Stimulated activated effector memory CD8-positive, alpha-beta T cell treated with anti-CD3 and anti-CD28 coated beads, Interleukin-12 subunit alpha, Interleukin-12 subunit beta, amount 100 ng/mL, for 72 hours (primary cell): ENCODE data around the gene NPPB.
A peak's percentile ranks its signal among the peaks of the same experiment; 100 is the strongest.

Experiments
- ATAC-seq: fragments of 150-1000 bp; cut with Tn5 transposase; 2 replicates; pipeline ENCODE4 v1.10.0; 2021
- DNase-seq, 2 donors: peaks; one replicate each; pipeline ENCODE4 v3.0.0; 2021 to 2022; ENCODE audit warnings: low spot score in 2 of 2
- H3K27ac Mint-ChIP-seq: one replicate; pipeline ENCODE4 v1.8.0; 2022; ENCODE audit warnings: mild to moderate bottlenecking, mixed read lengths
- H3K36me3 Mint-ChIP-seq: one replicate; pipeline ENCODE4 v1.8.0; 2022; ENCODE audit warnings: mild to moderate bottlenecking, mixed read lengths
- H3K4me1 Mint-ChIP-seq: one replicate; pipeline ENCODE4 v1.8.0; 2022; ENCODE audit warnings: mixed read lengths
- H3K4me3 Mint-ChIP-seq: one replicate; pipeline ENCODE4 v1.8.0; 2022; ENCODE audit warnings: mild to moderate bottlenecking, mixed read lengths
- H3K9me3 Mint-ChIP-seq: one replicate; pipeline ENCODE4 v1.8.0; 2022; ENCODE audit warnings: mixed read lengths

The NPPB gene

GRCh38 chr1:11874258-11874562 is 15.5 kb upstream of the NPPB start:
- Mint-ChIP-seq H3K9me3 (no peaks in the 10 kb centered on the region), H3K4me3 (no peak overlapping the region), H3K36me3 (no peaks in the 10 kb centered on the region), H3K4me1 (no peaks in the 10 kb centered on the region), H3K27ac (no peak overlapping the region)
- ATAC-seq, result no peak
- DNase-seq, result no peak

GRCh38 chr1:11873395-11874257 is 14.9 kb upstream of the NPPB start:
- H3K4me1 Mint-ChIP-seq, result no peaks in the 10 kb centered on the region
- no peak for DNase-seq
- no peak overlapping the region for H3K27ac Mint-ChIP-seq
- H3K9me3 Mint-ChIP-seq, result no peaks in the 10 kb centered on the region
- no peak overlapping the region for H3K4me3 Mint-ChIP-seq
- ATAC-seq, result no peak
- no peaks in the 10 kb centered on the region for H3K36me3 Mint-ChIP-seq

- ATAC-seq (no peak), DNase-seq (no peak)
- Mint-ChIP-seq H3K36me3 (no peaks in the 10 kb centered on the region), H3K4me3 (no peak overlapping the region), H3K4me1 (no peaks in the 10 kb centered on the region), H3K27ac (no peak overlapping the region), H3K9me3 (no peaks in the 10 kb centered on the region)
Measured at GRCh38 chr1:11872545-11872944, 13.8 kb upstream of the NPPB start.

- Mint-ChIP-seq H3K27ac (no peak overlapping the region), H3K4me3 (no peak overlapping the region), H3K9me3 (no peaks in the 10 kb centered on the region), H3K36me3 (no peaks in the 10 kb centered on the region), H3K4me1 (no peaks in the 10 kb centered on the region)
- DNase-seq (no peak), ATAC-seq (no peak)
Measured at GRCh38 chr1:11869650-11870207, 11.0 kb upstream of the NPPB start.

- no peak for DNase-seq
- H3K4me1 Mint-ChIP-seq, result no peaks in the 10 kb centered on the region
- no peak overlapping the region for H3K4me3 Mint-ChIP-seq
- no peak overlapping the region for H3K27ac Mint-ChIP-seq
- H3K9me3 Mint-ChIP-seq, result no peaks in the 10 kb centered on the region
- no peaks in the 10 kb centered on the region for H3K36me3 Mint-ChIP-seq
- ATAC-seq, result no peak
Measured at GRCh38 chr1:11869104-11869503, 10.4 kb upstream of the NPPB start.

GRCh38 chr1:11868331-11868980 is 9.7 kb upstream of the NPPB start:
- no peaks in the 10 kb centered on the region for H3K9me3 Mint-ChIP-seq
- DNase-seq (no peak), ATAC-seq (no peak)
- no peaks in the 10 kb centered on the region for H3K4me1 Mint-ChIP-seq
- no peak overlapping the region for H3K27ac Mint-ChIP-seq
- H3K36me3 Mint-ChIP-seq, result no peaks in the 10 kb centered on the region
- H3K4me3 Mint-ChIP-seq, result no peak overlapping the region

GRCh38 chr1:11862890-11863289 is 4.1 kb upstream of the NPPB start:
- no peak for DNase-seq
- H3K36me3 Mint-ChIP-seq, result no peaks in the 10 kb centered on the region
- no peaks in the 10 kb centered on the region for H3K4me1 Mint-ChIP-seq
- no peak overlapping the region for H3K4me3 Mint-ChIP-seq
- H3K9me3 Mint-ChIP-seq, result no peaks in the 10 kb centered on the region
- no peak for ATAC-seq
- no peak overlapping the region for H3K27ac Mint-ChIP-seq

GRCh38 chr1:11860587-11860986 is 1.8 kb upstream of the NPPB start:
- DNase-seq (no peak), ATAC-seq (no peak)
- Mint-ChIP-seq H3K4me1 (no peaks in the 10 kb centered on the region), H3K36me3 (no peaks in the 10 kb centered on the region), H3K27ac (no peak overlapping the region), H3K4me3 (no peak overlapping the region), H3K9me3 (no peaks in the 10 kb centered on the region)

GRCh38 chr1:11860083-11860482 is 1.3 kb upstream of the NPPB start:
- Mint-ChIP-seq H3K9me3 (no peaks in the 10 kb centered on the region), H3K36me3 (no peaks in the 10 kb centered on the region), H3K27ac (no peak overlapping the region), H3K4me1 (no peaks in the 10 kb centered on the region), H3K4me3 (no peak overlapping the region)
- ATAC-seq (no peak), DNase-seq (no peak)

- Mint-ChIP-seq H3K4me3 (no peak overlapping the region), H3K9me3 (no peaks in the 10 kb centered on the region), H3K36me3 (no peaks in the 10 kb centered on the region), H3K4me1 (no peaks in the 10 kb centered on the region), H3K27ac (no peak overlapping the region)
- ATAC-seq, result peak; percentile 70
- DNase-seq, result peak; percentile 45 to 84
Measured at GRCh38 chr1:11858968-11859871, 475 bp upstream of the NPPB start.

- DNase-seq, result no peak
- Mint-ChIP-seq H3K9me3 (no peaks in the 10 kb centered on the region), H3K4me3 (no peak overlapping the region), H3K4me1 (no peaks in the 10 kb centered on the region), H3K27ac (no peak overlapping the region), H3K36me3 (no peaks in the 10 kb centered on the region)
- no peak for ATAC-seq
Measured at GRCh38 chr1:11858158-11858557, 587 bp downstream of the NPPB start.

GRCh38 chr1:11857164-11857851 is 1.4 kb downstream of the NPPB start:
- H3K27ac Mint-ChIP-seq, result no peak overlapping the region
- no peak overlapping the region for H3K4me3 Mint-ChIP-seq
- ATAC-seq (no peak), DNase-seq (no peak)
- H3K36me3 Mint-ChIP-seq, result no peaks in the 10 kb centered on the region
- H3K4me1 Mint-ChIP-seq, result no peaks in the 10 kb centered on the region
- H3K9me3 Mint-ChIP-seq, result no peaks in the 10 kb centered on the region

GRCh38 chr1:11856698-11857097 is 2.0 kb downstream of the NPPB start:
- no peaks in the 10 kb centered on the region for H3K36me3 Mint-ChIP-seq
- ATAC-seq, result no peak
- DNase-seq, result no peak
- H3K9me3 Mint-ChIP-seq, result no peaks in the 10 kb centered on the region
- H3K4me1 Mint-ChIP-seq, result no peaks in the 10 kb centered on the region
- no peak overlapping the region for H3K4me3 Mint-ChIP-seq
- H3K27ac Mint-ChIP-seq, result no peak overlapping the region

- Mint-ChIP-seq H3K27ac (no peak overlapping the region), H3K9me3 (no peaks in the 10 kb centered on the region), H3K4me3 (no peak overlapping the region), H3K36me3 (no peaks in the 10 kb centered on the region), H3K4me1 (peaks cover 6% of the 10 kb centered on the region)
- no peak for DNase-seq
- peak; percentile 73 for ATAC-seq
Measured at GRCh38 chr1:11855430-11855829, 3.3 kb downstream of the NPPB start.

GRCh38 chr1:11854519-11854918 is 4.2 kb downstream of the NPPB start:
- no peak for DNase-seq
- no peak overlapping the region for H3K4me3 Mint-ChIP-seq
- H3K27ac Mint-ChIP-seq, result no peak overlapping the region
- ATAC-seq, result no peak
- no peaks in the 10 kb centered on the region for H3K36me3 Mint-ChIP-seq
- no peaks in the 10 kb centered on the region for H3K9me3 Mint-ChIP-seq
- peaks cover 6% of the 10 kb centered on the region for H3K4me1 Mint-ChIP-seq
